GM19468 (cell line): ENCODE measurements around the gene NIPBL.
"Not testable (repeated sequence)": the region's sequence is repeated elsewhere in the genome, so short reads cannot be mapped to it uniquely, and the experiment has no call there.

Experiments
- ATAC-seq: cut with Tn5 transposase; IDR thresholded peaks from one replicate; pipeline ENCODE4 v1.9.1; 2021; ENCODE audit warnings: mild to moderate bottlenecking, moderate library complexity, moderate number of reproducible peaks; ENCODE audit not compliant: unreplicated experiment; ENCODE audit errors: extremely low read depth

Gene NIPBL

GRCh38 chr5:37013181-37013580, 136.6 kb downstream of the NIPBL start:
- not testable (repeated sequence) for ATAC-seq

DNA sequence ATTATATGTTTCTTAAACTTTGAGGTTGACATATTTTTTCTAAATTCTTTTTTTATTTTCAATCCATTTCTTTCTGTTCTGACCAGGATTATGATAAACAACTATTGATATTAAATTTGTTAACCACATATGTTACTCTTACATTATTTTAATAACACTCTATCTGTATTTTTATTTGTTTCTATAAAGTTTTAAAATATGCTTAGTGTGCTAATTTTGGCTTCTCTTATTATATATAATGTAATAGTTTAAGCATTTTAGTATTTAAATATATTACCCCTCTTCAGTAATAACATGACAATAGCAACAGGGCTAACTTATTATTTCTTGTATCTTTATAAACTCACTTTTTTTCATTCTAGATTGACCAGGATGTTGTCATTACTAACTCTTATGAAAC, 137.8 kb downstream of the NIPBL start:
- ATAC-seq, result no peak

DNA sequence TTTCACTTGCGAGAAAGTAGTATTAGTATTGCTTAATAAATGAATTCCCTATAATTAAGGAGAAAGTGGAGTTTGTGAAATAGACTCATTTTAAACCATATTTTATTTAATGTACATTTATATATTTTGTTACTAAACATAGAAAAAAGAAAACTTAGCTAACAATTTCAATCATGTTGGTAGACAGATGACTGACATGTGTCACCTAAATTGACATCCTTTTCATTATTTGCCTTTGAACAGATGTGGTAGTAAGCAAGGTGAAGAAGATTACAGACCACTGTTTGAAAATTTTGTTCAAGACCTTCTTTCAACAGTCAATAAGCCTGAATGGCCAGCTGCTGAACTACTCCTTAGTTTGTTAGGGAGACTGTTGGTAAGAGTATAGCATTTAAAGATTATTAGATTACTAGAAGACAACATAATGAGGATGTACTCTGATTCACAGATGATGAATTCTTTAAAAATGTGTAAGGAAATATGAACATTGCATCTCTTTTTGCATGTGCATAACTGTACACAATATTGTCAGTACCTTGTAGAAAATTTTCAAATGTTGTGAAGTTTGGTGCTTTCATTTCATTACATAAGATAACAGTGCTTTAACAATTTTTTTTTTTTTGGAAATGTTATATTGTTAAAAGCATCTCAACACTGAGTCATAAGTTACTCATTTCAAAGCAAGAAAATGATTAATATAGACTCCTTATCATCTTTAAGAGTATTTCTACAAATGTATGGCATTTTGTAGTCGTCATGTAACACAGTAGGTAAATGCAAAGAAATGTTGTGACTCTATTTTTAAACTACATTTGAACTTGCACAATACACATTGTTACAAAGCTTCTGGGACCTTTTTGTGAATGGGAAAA, 139.5 kb downstream of the NIPBL start:
- no peak for ATAC-seq

DNA sequence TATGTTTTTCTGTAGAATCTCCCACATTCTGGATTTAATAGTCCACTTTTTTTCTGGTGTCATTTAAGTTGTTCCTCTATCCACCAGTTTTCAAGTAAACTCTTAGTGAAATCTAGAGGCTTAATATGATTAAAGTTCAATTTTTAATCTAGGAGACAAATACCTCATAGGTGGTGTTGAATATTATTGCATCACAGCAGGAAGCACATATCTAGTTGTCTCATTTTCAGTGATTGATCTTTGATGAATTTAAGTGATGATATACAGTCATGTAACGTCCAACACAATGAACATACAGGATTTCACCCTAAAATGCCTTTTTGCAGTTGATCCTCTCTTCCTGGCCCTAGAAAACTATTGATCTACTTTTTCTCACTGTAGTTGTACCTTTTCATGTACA, 152.3 kb downstream of the NIPBL start:
- ATAC-seq, result no peak

DNA sequence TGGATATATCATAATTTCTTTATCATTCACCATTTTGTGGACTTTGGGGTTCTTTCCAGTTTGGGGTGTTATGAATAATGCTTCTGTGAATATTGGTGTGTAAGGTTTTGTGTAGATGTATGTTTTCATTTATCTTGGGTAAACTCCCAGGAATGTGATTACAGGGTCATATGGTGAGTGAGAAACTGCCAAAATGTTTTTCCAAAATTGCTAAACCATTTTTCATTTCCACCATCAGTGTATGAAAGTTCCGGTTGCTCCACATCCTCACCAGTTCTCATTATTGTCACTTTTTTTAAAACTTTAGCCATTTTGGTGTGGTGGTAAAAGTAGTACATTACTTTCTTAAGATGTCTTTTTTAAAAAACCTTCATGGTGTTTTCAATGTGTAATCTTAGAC, 152.9 kb downstream of the NIPBL start:
- ATAC-seq, result no peak

DNA sequence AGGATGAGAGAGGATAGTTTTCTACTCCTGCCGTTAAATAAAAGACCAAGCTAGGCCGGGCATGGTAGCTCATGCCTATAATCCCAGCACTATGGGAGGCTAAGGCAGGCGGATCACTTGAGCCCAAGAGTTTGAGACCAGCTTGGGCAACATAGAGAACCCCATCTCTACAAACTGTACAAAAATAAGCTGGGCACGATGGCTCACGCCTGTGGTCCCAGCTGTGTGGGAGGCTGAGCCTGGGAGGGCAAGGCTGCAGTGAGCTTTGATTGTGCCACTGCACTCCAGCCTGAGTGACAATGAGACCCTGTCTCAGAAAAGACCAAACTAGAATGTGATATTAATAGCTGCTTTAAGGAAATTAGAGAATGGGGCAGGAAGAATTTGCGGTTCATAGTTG, 158.4 kb downstream of the NIPBL start:
- ATAC-seq, result no peak

- ATAC-seq, result no peak
Measured at GRCh38 chr5:37037840-37038239, 161.3 kb downstream of the NIPBL start.

- no peak for ATAC-seq
Measured at GRCh38 chr5:37039824-37040223, 163.3 kb downstream of the NIPBL start.

GRCh38 chr5:37043693-37044092, 167.1 kb downstream of the NIPBL start:
- no peak for ATAC-seq

DNA sequence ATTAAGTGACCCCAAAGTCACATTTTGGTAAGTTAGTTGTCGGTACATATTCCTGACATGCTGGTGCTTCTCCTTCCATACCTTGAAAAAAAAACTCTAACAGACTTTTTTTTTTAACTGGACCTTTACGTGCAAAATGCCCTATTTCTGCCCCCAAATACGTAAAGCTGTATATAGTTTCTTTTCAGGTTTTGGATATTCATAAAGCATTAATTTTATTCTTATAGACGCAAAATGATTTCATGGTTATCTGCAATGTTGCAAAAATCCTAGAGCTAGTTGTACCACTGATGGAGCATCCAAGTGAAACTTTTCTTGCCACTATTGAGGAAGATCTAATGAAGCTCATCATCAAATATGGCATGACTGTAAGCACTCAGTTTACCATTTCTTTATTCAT, 167.6 kb downstream of the NIPBL start:
- no peak for ATAC-seq

DNA sequence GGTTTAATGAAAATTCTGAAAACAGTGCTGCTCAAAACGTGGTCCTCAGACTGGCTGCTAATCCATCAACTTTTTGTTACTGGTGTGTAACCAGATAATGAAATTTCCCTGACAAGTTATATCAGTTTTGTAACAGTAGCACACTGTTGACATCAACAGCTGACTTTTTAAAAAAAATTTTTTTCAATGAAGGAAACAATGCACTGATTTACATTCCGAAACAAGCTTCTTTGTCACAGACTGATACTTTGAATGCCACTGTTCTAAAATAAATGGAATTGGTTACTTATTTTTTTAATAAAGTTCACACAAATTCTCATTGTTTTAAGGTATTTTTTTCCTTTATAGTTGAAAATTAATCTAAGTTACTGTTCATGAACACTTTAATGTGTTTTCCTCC, 169.1 kb downstream of the NIPBL start:
- no peak for ATAC-seq

DNA sequence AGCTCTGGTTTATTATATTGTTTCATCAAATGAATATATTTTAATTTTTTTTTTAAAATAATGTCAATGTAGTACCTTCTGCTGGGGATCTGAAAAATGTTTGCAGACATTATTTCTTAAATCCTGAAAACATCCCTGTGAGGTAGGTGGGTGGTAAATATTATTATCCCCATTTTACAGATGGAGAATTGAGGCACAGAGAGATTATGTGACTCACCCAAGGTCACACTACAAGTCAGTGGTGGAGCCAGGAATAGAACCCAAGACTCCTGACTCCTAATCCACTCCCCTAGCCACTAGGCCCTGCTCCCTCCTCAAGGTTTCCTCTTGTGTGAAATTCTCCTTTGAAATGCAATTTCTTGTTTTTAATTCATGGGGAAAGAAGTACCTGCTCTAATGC, 171.4 kb downstream of the NIPBL start:
- ATAC-seq, result no peak

DNA sequence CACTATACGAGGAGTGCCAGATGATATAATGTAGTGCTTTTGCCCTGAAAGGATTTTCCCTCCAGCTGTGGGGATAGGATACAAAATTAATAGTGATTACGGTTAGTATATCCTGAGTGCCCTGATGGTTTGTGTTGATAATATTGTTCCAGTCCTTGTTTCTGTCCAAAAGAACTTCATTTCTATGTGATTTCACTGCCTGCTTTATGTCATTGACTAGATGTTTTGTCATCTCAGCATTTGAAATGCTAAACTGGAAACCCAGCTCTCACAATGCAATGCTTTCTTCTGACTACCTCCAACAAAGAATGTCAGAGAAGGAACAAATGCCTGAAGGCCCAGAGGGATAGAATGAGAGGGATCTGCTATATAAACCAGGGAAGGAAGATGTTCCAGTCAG, 177.8 kb downstream of the NIPBL start:
- ATAC-seq, result no peak

DNA sequence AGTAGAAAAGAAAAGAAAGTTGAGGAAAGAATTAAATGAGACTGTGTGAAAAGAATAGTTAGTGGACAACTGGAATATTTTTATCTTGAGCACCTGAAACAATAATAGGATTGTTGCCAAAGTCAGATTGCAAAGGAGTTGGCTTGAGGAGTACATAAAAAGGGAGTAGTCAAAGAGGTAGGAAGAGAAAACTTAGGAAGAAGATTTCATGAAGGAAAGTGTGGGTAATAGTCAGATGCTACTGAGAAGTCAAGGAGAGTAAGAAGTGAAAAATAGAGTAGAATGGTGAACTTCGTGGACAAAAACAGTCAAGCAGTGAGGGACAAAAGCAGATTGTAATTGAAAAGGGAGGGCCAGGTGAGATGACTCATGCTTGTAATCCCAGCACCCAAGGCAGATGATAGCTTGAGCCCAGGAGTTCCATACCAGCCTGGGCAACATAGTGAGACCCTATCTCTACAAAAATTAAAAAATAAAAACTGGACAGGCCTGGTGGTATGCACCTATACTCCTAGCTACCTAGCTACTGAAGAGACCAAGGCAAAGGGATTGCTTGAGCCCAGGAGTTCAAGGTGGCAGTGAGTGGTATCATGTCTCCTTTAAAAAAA, 178.9 kb downstream of the NIPBL start:
- no peak for ATAC-seq

DNA sequence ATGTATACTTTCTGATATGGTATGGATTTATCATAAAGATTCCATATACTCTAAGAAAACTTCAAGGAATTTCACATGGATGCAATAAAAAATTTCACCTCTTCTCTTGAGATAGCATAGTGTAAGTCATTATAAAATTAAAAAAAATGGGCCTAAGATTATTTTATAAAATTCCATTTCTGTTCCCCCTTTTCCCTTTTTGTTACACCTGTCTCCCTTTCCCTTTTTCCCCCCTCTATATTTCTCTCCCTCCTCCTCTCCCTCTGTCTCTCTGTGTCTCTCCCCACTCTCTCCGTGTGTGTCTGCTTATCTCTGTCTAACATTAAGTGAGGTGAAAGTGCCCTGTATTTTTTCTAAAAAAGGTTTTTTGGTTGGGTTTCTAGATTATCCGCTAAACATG, 180.2 kb downstream of the NIPBL start:
- no peak for ATAC-seq

- ATAC-seq, result no peak
Measured at GRCh38 chr5:37060030-37060429, 183.5 kb downstream of the NIPBL start.

DNA sequence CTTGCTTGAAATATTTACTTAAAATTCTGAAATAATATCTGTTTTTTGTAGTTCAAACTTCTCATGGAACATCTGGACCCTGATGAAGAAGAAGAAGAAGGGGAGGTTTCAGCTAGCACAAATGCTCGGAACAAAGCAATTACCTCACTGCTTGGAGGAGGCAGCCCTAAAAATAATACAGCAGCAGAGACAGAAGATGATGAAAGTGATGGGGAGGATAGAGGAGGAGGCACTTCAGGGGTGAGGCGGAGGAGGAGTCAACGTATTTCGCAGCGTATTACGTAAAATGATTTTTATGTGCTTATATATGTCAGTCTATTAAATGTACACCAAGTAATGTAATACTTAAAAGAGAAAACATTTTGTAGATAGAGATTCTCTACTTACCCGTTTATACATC, 187.2 kb downstream of the NIPBL start:
- no peak for ATAC-seq

DNA sequence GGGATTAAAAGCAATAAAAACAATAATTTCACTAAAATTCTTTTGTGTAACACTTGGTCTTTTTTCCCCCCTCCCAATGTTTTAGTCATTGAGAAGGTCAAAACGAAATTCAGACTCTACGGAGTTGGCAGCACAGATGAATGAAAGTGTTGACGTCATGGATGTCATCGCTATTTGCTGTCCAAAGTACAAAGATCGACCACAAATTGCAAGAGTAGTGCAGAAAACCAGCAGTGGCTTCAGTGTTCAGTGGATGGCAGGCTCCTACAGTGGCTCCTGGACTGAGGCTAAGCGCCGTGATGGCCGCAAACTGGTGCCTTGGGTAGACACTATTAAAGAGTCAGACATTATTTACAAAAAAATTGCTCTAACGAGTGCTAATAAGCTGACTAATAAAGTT, 187.9 kb downstream of the NIPBL start:
- no peak for ATAC-seq

DNA sequence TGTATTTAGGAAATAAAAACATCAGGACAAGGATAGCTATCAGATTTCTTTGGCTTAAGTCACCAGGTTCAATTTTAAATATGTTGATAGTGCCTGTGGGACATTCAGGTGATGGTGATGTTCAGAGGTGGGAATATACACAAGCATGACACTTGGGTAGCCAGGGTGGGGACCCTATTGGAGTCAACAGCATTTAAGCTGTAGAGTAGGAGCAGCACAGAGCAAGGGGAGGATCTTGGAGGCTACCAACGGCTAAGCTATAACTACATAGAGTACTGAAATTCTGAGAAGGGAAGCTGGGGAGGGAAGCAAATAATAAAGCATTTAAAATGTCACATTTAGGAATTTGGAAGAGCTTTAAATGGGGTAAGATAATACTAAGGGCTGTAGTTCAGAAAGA, 194.9 kb downstream of the NIPBL start:
- no peak for ATAC-seq

DNA sequence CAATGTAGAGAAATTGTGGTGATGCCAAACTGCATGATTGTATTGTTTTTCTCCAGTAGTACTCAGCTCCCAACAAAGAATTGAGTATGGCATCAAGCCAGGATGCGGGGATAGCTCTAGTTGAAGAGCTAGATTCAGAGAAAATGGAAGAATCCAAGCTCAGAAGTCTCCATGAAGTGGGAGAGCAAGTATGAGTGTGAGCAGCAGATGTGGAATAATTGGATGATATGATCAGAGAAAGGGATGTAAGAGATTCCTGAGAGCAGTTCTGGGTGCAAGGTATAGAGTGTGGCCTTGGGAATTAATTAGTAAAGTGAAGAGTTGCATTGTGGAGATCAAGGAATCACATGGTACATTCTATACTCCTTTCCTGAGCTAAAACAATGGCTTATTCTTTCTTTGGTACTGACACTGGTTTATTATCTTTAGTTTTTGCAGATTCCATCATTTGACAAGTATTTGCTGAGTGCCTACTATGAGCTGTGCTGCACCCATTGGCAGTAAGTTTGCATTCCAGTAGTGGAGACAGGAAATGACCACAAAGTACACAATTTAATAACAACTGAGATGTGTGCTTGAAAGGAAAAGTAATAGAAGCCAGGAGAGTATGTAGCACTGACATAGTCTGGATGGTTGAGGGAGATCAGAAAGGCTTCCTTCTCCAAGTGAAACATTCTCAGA, 195.5 kb downstream of the NIPBL start:
- no peak for ATAC-seq

- no peak for ATAC-seq
Measured at GRCh38 chr5:37075399-37075950, 198.9 kb downstream of the NIPBL start.
